HEK293 (cell line): ENCODE results near the gene DGKK.
"Not testable (repeated sequence)": the region's sequence is repeated elsewhere in the genome, so short reads cannot be mapped to it uniquely, and the experiment has no call there.

Experiments
- CTCF ChIA-PET: fragments of 350-600 bp; formaldehyde crosslinking; extraction: SDS; loops from one replicate; lab custom pipeline; 2021; ENCODE audit warnings: antibody characterized with exemption; lab: Yijun Ruan, JAX
- POLR2A ChIA-PET: fragments of 300-600 bp; formaldehyde crosslinking; extraction: SDS; loops from one replicate; lab custom pipeline; 2020; ENCODE audit warnings: antibody characterized with exemption, inconsistent platforms; lab: Yijun Ruan, JAX
- H3K27ac ChIP-seq: fragments of 200-500 bp; sonication (Bioruptor generic); 2 replicates; pipeline ENCODE4 v1.5.1; 2014; ENCODE audit warnings: low read depth, low read length, control low read depth, inconsistent platforms; ENCODE audit errors: extremely low read depth
- H3K36me3 ChIP-seq, 2 experiments: fragments of 200-500 bp in 1 of 2; sonication (Bioruptor generic) in 1 of 2; 1 replicate in 1 of 2; 2 replicates in 1 of 2; pipeline ENCODE4 v1.5.1; 2014 to 2017; ENCODE audit warnings: inconsistent platforms in 2 of 2, low read length in 2 of 2; ENCODE audit not compliant: control insufficient read depth in 2 of 2, insufficient read depth in 1 of 2
- H3K4me1 ChIP-seq: fragments of 200-500 bp; sonication (Bioruptor generic); 2 replicates; pipeline ENCODE4 v1.5.1; 2014; ENCODE audit warnings: mild to moderate bottlenecking, low read length, inconsistent platforms; ENCODE audit not compliant: control insufficient read depth, insufficient read depth
- H3K4me3 ChIP-seq: 2 replicates; pipeline ENCODE4 v1.5.1; 2011; ENCODE audit warnings: low read depth, mild to moderate bottlenecking, control low read depth, low read length, moderate library complexity
- H3K9me3 ChIP-seq: fragments of 200-500 bp; sonication (Bioruptor generic); 2 replicates; pipeline ENCODE4 v1.5.1; 2014; ENCODE audit warnings: low read depth, low read length, inconsistent platforms; ENCODE audit not compliant: control insufficient read depth, insufficient read depth
- GFI1B ChIP-seq: fragments of 450-650 bp; formaldehyde crosslinking; IDR thresholded peaks from 2 replicates; pipeline ENCODE4 v1.5.1; 2016; ENCODE audit warnings: missing biosample characterization, missing genetic modification characterization
- KLF17 ChIP-seq: fragments of 450-650 bp; formaldehyde crosslinking; IDR thresholded peaks from 2 replicates; pipeline ENCODE4 v1.5.1; 2016; ENCODE audit warnings: missing biosample characterization, missing genetic modification characterization
- MEIS1 ChIP-seq: sonication (generic); formaldehyde crosslinking; IDR thresholded peaks from 2 replicates; pipeline ENCODE4 v1.8.1; 2022; ENCODE audit warnings: missing genetic modification reagents, mild to moderate bottlenecking, borderline replicate concordance
- PRDM1 ChIP-seq: fragments of 450-650 bp; formaldehyde crosslinking; IDR thresholded peaks from 2 replicates; pipeline ENCODE4; 2016; ENCODE audit warnings: missing biosample characterization, missing genetic modification characterization
- SCRT1 ChIP-seq: fragments of 450-650 bp; formaldehyde crosslinking; IDR thresholded peaks from 2 replicates; pipeline ENCODE4 v1.5.1; 2016; ENCODE audit warnings: missing biosample characterization, missing genetic modification characterization, borderline replicate concordance
- SP2 ChIP-seq: fragments of 450-650 bp; formaldehyde crosslinking; IDR thresholded peaks from 2 replicates; pipeline ENCODE4 v1.5.1; 2016; ENCODE audit warnings: missing biosample characterization, missing genetic modification characterization
- ZBTB49 ChIP-seq: fragments of 450-650 bp; formaldehyde crosslinking; IDR thresholded peaks from 2 replicates; pipeline ENCODE4 v1.5.1; 2016; ENCODE audit warnings: missing biosample characterization, missing genetic modification characterization, low read depth
- ZBTB8A ChIP-seq: fragments of 450-650 bp; formaldehyde crosslinking; IDR thresholded peaks from 2 replicates; pipeline ENCODE4 v1.5.1; 2016; ENCODE audit warnings: missing biosample characterization, missing genetic modification characterization
- ZEB2 ChIP-seq: fragments of 450-650 bp; formaldehyde crosslinking; IDR thresholded peaks from 2 replicates; pipeline ENCODE4 v1.5.1; 2016; ENCODE audit warnings: missing biosample characterization, missing genetic modification characterization
- ZNF112 ChIP-seq: fragments of 450-650 bp; formaldehyde crosslinking; IDR thresholded peaks from 2 replicates; pipeline ENCODE4 v1.5.0; 2017; ENCODE audit warnings: missing biosample characterization, missing genetic modification characterization
- ZNF133 ChIP-seq: fragments of 450-650 bp; formaldehyde crosslinking; IDR thresholded peaks from 2 replicates; pipeline ENCODE4 v1.5.1; 2016; ENCODE audit warnings: missing biosample characterization, missing genetic modification characterization
- ZNF169 ChIP-seq: fragments of 450-650 bp; formaldehyde crosslinking; IDR thresholded peaks from 2 replicates; pipeline ENCODE4 v1.5.1; 2016; ENCODE audit warnings: missing biosample characterization, missing genetic modification characterization
- ZNF341 ChIP-seq: fragments of 450-650 bp; formaldehyde crosslinking; IDR thresholded peaks from 2 replicates; pipeline ENCODE4; 2016; ENCODE audit warnings: low read depth, missing biosample characterization, missing genetic modification characterization
- ZNF362 ChIP-seq: fragments of 450-650 bp; formaldehyde crosslinking; IDR thresholded peaks from 2 replicates; pipeline ENCODE4 v1.5.1; 2016; ENCODE audit warnings: missing biosample characterization, missing genetic modification characterization
- ZNF501 ChIP-seq: fragments of 450-650 bp; formaldehyde crosslinking; IDR thresholded peaks from 2 replicates; pipeline ENCODE4 v1.5.1; 2016; ENCODE audit warnings: missing biosample characterization, missing genetic modification characterization
- ZNF529 ChIP-seq: fragments of 450-650 bp; formaldehyde crosslinking; IDR thresholded peaks from 2 replicates; pipeline ENCODE4 v1.5.1; 2017; ENCODE audit warnings: missing genetic modification characterization, missing biosample characterization; ENCODE audit not compliant: insufficient replicate concordance
- ZNF549 ChIP-seq: fragments of 450-650 bp; IDR thresholded peaks from 2 replicates; pipeline ENCODE4 v1.5.1; 2018; ENCODE audit warnings: missing biosample characterization, missing genetic modification characterization, mild to moderate bottlenecking, inconsistent platforms, moderate library complexity
- ZNF560 ChIP-seq: fragments of 450-650 bp; formaldehyde crosslinking; IDR thresholded peaks from 2 replicates; pipeline ENCODE4 v1.5.1; 2017; ENCODE audit warnings: missing biosample characterization, missing genetic modification characterization, borderline replicate concordance
- ZNF645 ChIP-seq: fragments of 450-650 bp; formaldehyde crosslinking; IDR thresholded peaks from 2 replicates; pipeline ENCODE4; 2016; ENCODE audit warnings: missing biosample characterization, missing genetic modification characterization
- ZNF707 ChIP-seq: fragments of 450-650 bp; formaldehyde crosslinking; IDR thresholded peaks from 2 replicates; pipeline ENCODE4 v1.5.1; 2016; ENCODE audit warnings: missing biosample characterization, missing genetic modification characterization
- ZNF747 ChIP-seq: fragments of 450-650 bp; formaldehyde crosslinking; IDR thresholded peaks from 2 replicates; pipeline ENCODE4 v1.5.1; 2016; ENCODE audit warnings: missing biosample characterization, missing genetic modification characterization

The DGKK gene

GRCh38 chrX:50372966-50373365, 97.7 kb downstream of the DGKK start:
- CTCF ChIA-PET = no interaction called here
- H3K9me3 ChIP-seq = no peaks in the 10 kb centered on the region
- no peaks in the 10 kb centered on the region for H3K4me1 ChIP-seq

GRCh38 chrX:50343917-50344316, 126.7 kb downstream of the DGKK start:
- CTCF ChIA-PET = interaction anchor here (1.5 kb wide), 1 partner anchor 11 kb away, joined by 3 read pairs; no protein-coding TSS in a partner anchor
- Histone ChIP-seq H3K4me3 (no peak overlapping the region), H3K27ac (no peak overlapping the region), H3K9me3 (no peaks in the 10 kb centered on the region), H3K4me1 (no peaks in the 10 kb centered on the region), H3K36me3 (no peaks in the 10 kb centered on the region)
- POLR2A ChIA-PET = no interaction called here
- TF ChIP-seq ZNF362 (tag by site-specific recombination) (no peak), PRDM1 (no peak), ZNF529 (no peak)

More at GRCh38 chrX:50372966-50373365, 97.7 kb downstream of the DGKK start:
- POLR2A ChIA-PET = no interaction called here
- Histone ChIP-seq H3K36me3 (no peaks in the 10 kb centered on the region), H3K4me3 (no peak overlapping the region), H3K27ac (no peak overlapping the region)
- TF ChIP-seq SCRT1 (tag by site-specific recombination) = no peak
- no peak for TF ChIP-seq ZNF560

- ChIA-PET POLR2A (no interaction called here), CTCF (interaction anchor here (1.2 to 1.3 kb wide), 3 partner anchors 9 to 247 kb away, joined by 3 to 7 read pairs (median 3); no protein-coding TSS in a partner anchor)
- Histone ChIP-seq H3K27ac (no peak overlapping the region), H3K4me3 (no peak overlapping the region), H3K9me3 (no peaks in the 10 kb centered on the region), H3K4me1 (no peaks in the 10 kb centered on the region), H3K36me3 (no peaks in the 10 kb centered on the region)
- TF ChIP-seq ZNF341 = no peak
- TF ChIP-seq ZNF645 = no peak
- TF ChIP-seq ZNF133 = no peak
- TF ChIP-seq ZBTB8A = no peak
- no peak for TF ChIP-seq MEIS1 (CRISPR knock-in tag)
- TF ChIP-seq ZNF707 = no peak
- no peak for TF ChIP-seq ZNF501 (tag by site-specific recombination)
- TF ChIP-seq ZNF169 (tag by site-specific recombination) = no peak
- no peak for TF ChIP-seq ZNF549 (tag by site-specific recombination)
- TF ChIP-seq GFI1B (tag by site-specific recombination) = no peak
- no peak for TF ChIP-seq ZNF747 (tag by site-specific recombination)
- no peak for TF ChIP-seq KLF17 (tag by site-specific recombination)
- no peak for TF ChIP-seq ZNF112
- no peak for TF ChIP-seq SP2 (tag by site-specific recombination)
- no peak for TF ChIP-seq ZBTB49 (tag by site-specific recombination)
- no peak for TF ChIP-seq ZEB2 (tag by site-specific recombination)
Observed at GRCh38 chrX:50333308-50333707, 137.3 kb downstream of the DGKK start.

GRCh38 chrX:50332668-50333067, 138.0 kb downstream of the DGKK start:
- H3K9me3 ChIP-seq, POLR2A ChIA-PET, H3K4me1 ChIP-seq, H3K36me3 ChIP-seq, H3K27ac ChIP-seq, H3K4me3 ChIP-seq: not testable (repeated sequence)
- CTCF ChIA-PET = interaction anchor here (0.7 to 1.3 kb wide), 4 partner anchors 9 to 629 kb away, joined by 3 to 7 read pairs (median 3); no protein-coding TSS in a partner anchor
